ENCODE data around the gene PRKCZ.

DNA sequence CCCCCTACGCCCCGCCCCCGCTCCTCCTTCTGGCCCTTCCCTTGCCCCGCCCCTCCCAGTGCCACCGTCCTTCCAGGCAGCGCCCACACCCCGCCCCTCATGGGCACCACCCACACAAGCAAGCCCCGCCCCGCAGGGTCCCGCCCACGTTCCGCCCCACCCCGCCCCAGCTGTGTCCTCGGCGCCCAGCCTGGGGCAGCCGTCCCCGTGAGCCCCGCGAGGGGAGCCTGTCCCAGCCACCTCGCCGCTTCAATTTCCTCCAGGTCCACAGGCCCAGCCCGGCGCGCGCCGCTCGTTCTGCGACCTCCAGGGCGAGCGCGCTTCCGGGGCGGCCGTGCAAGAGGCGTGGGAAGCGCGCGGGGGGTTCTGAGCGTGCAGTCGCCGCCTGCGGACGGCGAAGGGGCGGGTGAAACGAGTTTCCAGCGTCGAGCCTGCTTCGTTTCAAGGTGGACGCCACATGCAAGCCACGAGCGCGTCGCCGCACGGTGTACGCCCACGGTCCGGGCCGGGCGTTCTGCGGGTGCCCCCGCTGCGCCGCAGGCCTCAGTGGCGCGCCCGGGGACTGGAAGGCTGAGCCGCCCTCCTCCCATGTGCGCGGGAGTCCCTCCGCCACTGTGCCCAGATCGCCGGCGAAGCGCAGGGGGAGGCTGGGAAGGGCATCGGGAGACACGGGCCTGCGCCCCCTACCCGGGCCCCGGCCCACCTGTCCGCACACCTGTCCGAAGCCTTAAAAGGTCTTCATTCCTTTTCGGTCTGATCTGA lies 155.2 kb downstream of the PRKCZ start:
- TF ChIP-seq, protein P1, sequence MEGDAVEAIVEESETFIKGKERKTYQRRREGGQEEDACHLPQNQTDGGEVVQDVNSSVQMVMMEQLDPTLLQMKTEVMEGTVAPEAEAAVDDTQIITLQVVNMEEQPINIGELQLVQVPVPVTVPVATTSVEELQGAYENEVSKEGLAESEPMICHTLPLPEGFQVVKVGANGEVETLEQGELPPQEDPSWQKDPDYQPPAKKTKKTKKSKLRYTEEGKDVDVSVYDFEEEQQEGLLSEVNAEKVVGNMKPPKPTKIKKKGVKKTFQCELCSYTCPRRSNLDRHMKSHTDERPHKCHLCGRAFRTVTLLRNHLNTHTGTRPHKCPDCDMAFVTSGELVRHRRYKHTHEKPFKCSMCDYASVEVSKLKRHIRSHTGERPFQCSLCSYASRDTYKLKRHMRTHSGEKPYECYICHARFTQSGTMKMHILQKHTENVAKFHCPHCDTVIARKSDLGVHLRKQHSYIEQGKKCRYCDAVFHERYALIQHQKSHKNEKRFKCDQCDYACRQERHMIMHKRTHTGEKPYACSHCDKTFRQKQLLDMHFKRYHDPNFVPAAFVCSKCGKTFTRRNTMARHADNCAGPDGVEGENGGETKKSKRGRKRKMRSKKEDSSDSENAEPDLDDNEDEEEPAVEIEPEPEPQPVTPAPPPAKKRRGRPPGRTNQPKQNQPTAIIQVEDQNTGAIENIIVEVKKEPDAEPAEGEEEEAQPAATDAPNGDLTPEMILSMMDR (conservative IDR thresholded peaks at IDR 0.05; ENCODE audit: low read length), result no peak
- no peak for TF ChIP-seq EZH2phosphoT487 (IDR thresholded peaks at IDR 0.05; ENCODE audit: borderline replicate concordance, low read depth, low read length)
